Renal pelvis (tissue), 4 donors: ENCODE measurements around the gene TLL2. TPM values are rescaled to one million over a fixed set of nuclear protein-coding genes. Genes with fewer than 3 reads are reported as not detected.

Experiments used
- DNase-seq: peaks from one replicate; pipeline ENCODE4 v3.0.0-alpha.2; 2013
- polyA plus RNA-seq, 3 donors: library from polyadenylated mRNA; unstranded; fragments of 120-200 nt; gene quantifications; one replicate each; pipeline ENCODE4 v1.2.1, GENCODE V29; 2013; ENCODE audit not compliant: insufficient read length in 3 of 3

TLL2 gene
- polyA plus RNA-seq, 3 donors: 0.71 to 1.1 (median 1.1) TPM

DNA sequence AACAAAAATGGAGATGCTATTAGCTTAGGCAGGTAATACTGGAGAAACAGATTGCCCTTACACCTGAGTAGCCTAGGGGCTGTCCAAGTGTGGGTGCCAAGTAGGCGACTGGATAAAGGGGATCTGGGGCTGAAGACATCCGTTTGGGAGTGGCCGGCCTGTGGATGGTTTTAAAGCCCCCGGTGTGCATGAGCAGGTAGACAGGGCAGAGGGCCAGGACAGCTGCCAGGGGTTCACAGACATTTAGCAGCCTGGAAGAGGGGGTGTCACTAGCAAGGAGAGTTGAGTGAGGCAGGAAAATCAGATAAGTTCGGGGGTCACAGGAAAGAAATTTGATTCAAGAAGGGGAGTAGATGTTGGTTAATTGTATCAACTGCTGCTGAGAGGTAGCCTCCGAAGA lies 153.4 kb downstream of the TLL2 start:
- no peak for DNase-seq

DNA sequence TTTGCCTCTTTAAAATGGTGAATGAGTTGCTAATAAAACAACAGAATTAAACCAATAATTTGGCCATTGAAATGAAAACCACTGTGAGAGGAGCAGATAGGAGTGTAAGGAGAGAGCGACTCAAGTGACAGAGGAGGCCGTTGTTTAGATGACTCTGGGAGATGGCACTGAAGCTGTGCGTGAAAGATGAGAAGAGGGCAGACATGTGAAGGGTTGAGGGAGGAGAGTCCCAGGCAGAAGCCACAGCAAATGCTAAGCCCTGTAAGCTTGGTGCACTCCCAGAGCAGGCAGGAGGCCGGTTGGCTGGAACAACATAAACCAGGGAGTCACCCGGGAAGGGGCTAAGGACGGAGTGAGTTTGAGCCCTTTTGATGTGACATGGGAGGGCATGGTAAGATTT lies 154.1 kb downstream of the TLL2 start:
- no peak for DNase-seq

DNA sequence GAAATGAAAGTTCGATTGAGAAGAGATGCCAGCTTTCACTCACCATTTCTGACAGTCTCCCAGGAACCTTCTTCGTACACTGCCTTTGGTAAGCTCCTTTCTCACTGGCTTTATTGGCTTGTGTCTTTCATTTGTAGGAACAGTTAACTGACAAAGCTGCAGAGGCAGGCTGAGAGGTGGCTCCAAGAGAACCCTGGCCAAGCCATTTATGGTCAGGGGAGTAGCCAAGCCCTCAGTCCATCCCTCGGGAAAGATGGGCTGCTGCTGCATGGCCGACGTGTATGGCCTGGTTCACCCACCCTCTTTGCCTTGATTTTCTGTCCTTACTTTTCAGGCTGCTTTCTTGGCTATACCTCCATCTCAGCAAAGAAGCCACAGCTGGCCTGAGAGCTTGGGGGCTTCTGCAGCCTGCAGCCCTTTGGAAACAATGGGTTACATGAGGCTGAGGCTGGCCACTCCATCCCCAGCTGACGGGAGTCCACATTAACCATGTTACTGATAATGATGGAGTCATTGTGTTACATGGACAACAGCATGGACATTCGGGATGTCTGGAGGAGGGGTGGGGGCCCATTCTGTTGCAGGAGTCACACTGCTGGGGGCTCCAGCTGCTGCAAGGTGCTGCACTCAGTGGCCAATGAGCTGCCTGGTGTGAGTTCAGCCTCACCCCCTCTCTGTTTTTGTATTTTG lies 154.7 kb downstream of the TLL2 start, which contains the start of gene OPALIN:
TSS of gene OPALIN (minus strand) at position 152 of the 690 bp plus-strand sequence. CDS start at position 46, 106 bp downstream.
- no peak for DNase-seq

DNA sequence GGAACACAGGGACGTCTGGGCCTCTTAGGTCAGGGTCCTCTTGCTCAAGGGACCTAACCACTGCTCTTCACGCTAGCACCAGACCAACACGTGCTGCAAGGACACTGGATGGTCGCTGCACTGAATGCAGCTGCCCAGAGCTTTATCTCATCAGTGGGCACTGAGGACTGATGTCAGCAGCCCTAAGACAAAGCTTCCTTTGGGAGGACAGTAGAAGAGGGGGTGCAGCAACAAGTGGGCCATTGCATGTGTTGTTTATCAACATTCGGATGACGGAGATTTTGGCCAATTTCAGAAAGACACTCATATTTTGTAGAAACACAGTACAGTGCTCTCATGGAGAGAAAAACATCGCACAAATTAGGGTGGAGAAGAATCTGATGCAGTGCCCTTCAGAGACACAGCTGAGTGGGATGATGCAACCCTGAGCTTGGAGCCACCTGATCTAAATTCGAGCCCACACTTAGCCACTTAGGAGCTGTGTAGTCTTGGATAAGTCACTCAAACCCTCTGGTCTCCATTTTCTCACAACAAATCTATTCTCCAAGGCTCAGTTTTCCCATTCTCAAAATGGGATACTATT lies 156.6 kb downstream of the TLL2 start:
- no peak for DNase-seq

DNA sequence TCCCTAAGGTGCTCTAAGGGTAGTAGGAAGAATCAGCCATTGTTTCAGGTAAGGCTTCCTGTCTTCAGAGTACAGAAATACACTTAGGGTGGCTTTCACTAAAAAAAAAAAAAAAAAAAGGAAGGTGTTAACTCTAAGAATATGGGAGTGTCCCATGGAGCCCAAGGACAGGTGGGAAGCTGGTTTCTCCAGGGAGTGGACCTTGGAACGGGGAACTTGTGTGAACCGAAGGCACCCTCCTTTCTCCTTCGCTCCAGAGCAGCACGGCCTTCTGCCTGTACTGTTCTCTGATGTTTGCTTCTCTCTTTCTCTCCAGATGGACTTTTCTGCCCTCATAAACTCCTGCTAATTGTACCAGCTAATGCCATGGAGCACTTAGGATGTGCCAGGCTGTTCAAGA lies 161.1 kb downstream of the TLL2 start:
- DNase-seq: no peak

DNA sequence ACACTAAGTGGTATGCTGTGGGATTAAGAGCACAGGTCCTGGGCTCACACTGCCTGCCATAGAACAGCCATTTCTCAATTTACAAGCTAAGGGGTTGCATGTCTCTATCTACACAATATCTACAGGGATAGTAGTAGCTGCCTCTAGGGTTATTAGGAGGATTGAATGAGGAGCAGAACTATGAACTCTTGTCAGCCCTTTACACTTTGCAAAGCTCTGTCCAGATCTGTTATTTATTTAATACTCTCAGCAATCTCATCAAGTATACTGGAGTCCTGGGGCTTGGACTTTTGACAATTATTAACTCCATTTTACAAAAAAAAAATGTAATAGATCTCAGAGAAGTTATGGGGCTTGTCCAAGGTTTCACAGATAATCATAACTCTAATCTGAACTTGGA lies 161.7 kb downstream of the TLL2 start:
- DNase-seq: no peak

DNA sequence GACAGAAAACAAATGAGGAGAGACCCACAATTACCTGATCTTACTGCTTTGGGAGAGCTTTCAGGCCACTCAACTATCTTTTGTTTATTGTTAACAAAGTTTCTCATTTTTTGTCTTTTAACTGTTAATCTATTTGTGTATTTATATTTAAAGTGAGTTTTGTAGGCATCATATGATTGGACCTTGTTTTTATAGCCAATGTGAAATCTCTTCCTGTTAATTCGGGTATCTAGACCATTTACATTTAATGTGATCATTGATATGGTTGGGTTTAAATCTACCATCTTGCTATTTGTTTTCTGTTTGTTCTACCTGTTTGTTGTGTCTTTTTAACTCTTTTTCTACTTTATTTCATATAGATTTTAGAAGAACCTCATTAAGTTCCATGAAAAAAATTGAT lies 167.4 kb downstream of the TLL2 start:
- DNase-seq: no peak

DNA sequence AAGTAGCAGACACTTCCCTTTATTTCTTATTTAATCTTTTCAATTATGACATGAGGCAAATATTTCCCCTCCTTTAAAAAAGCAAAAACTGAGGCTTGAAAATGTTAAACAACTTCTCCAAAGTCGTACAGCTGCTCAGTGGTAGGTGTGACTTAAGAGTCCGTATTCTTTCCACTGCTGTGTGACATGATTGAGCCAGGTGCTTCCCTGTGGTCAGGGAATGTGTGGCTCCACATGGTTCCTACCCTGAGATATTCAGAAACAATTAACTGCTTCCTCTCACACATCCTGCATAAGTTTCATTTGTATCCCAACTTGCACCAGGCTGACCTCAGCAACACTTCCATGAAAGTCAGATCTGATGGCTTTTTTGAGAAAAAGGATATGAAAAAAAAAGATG lies 168.5 kb downstream of the TLL2 start:
- DNase-seq: no peak

DNA sequence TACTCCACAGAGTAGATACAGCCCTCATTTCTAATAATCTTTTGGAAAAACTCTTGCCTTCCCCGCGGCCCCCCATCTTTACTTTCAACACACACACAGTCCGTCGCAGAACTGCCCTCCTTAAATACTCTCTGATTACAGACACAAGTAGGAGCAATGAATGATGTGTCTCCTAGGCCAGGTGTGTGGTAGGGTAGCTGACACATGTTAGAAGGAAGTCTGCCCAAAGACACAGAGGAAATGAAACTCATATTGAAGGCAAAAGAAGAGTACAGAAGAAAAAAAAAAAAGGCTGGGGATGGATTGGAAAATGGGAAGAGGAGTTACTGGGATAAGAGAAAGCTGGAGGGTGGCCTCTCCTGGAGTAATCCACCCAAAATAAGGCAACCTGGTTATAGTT lies 169.5 kb downstream of the TLL2 start:
- no peak for DNase-seq

DNA sequence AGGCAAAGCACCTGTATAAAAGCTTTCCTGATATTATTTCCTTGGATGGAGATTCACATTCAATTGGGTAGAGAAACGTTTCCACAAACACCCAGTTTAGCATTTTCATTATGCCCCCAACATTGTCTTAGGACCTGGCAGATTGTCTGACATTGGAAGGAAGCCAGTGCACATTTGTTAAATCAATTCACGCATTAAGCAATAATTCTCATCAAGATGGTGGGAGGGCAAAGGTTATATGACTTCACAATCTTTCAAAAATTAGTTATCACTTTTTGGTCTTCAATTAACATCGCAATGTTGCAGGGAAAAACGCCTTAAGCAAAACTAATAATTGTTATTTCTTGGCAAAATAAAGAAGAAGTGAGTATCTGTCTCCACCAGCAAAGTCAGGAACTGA lies 171.3 kb downstream of the TLL2 start:
- no peak for DNase-seq

DNA sequence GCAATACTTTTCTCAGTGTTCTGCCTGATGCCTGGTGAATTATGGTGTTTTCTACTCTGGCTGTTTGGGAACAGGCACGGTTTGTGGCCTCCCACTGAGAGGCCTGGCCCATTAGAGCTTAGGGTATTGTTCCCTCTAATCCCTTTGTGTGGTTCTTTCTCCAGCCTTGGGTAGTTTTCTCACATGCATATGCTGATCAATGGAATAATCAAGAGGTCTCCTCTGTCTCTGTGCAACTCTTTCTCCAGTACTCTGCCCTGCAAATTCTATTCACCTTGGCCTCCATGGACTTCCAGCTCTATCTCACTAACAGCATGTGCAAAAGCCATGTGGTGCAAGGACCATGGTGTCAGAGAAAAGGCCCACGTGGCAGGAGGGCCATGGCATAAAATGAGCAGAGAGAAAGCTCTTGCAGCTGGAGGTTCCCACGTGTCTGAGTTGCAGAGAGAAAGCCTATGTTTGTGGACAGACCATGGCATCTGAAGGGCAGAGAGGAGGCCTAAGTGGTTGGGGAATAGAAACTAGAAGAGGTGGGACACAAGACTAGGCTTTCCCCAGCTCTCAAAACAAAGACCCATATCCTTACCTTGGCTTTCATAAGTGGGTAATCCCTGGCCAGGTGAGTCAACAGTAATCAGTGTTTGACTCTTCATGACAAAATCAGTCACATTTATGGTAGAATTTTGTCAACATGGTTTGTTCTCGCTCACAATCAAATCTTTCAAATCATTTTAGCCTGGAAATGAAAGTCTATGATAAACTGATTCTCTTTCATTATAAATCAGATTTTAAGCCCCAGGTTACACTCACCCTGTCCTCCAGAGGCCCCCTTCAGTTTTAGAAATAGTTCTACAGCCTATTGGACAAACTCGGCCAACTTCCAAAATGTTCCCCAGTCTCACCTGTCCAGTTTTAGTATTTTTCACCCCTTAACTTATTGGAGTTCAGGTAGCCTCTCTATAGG lies 172.2 kb downstream of the TLL2 start:
- no peak for DNase-seq

DNA sequence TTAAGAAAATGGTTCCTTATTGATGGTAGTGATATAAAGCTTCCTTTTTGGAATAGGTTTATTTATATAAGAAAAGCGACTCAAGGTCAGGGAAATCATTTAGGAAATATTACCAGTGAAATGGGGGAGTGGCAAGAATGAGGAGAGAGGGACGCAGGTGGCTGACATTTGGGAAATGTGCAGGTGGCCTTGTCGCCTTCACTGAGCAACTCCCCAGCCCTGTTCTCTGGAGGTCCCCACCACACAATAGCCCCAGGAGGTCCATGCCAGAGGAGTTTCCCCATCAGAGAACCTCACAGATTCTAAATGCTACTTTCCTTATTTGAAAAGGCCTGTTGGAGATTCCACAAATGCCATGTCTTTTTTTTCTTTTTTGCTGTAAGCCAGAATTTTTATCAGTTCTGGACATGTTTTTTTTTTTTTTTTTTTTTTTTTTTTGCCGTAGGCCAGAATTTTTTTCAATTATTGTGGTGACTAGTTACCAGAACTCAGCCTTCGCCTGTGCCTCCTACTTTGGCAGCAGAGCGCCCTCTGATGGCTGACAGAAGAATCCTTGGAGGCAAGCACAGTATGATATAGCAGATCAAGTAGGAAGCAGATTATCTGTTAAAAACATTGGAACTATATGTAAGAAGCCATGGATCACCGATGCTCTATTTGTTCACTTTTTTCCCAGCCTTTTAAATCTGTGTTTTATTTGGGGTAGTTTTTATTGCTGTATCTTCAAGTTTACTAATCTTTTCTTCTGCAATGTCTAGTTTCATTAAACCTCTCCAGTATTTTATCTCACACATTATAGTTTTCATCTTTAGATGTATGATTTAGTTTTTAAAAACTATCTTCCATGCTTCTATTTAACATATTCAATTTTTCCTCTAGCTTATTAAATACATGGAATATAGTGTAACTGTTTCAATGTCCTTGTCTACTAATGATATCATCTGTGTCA lies 173.5 kb downstream of the TLL2 start:
- peak; percentile 54 for DNase-seq

DNA sequence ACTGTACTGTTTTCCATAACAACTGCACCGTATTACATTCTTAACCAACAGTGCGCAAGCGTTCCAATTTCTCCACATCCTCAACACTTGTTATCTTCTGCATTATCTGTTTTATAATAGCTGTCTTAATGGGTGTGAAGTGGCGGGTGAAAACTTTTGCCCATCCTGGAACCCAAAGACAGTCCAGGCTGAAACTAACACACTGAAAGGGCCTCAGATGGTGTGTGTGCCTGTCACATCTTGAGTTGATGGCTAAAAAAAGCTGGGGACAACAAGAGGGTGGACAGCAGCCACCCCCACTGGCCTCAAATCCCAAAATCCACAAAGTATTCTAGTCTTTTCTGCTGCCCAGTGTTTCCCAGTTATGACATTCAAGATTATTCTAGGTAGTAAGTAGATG lies 174.3 kb downstream of the TLL2 start:
- no peak for DNase-seq

DNA sequence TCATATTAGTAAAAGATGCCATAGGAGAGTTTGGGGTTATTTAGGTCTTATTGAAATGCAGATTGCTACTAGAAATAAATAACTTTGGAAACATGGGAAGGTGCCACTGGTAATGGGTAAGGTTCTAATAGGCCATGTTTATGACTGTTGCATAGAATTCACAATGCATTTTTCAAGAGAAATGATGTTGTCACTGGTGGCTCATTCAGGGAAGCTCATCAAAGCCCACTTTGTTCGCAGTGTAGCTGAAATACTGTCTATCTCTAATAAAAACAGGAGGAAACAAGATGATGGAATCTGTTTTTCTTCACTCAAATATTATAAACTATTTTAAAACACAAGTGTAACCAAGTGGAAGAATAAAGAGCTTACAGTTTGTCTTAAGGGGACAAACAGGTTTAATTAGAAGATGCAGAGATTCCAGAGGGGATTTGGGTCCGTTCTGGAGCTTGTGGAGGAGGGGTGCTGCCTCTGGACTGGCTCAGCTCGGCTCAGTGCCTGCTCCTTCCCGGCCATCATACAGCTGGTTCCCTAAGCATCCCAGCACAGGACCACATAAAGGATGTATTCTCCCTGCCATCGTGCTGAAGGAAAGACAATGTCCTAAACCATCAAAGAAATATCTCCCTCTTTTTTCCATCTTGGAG lies 175.3 kb downstream of the TLL2 start:
- DNase-seq: no peak

DNA sequence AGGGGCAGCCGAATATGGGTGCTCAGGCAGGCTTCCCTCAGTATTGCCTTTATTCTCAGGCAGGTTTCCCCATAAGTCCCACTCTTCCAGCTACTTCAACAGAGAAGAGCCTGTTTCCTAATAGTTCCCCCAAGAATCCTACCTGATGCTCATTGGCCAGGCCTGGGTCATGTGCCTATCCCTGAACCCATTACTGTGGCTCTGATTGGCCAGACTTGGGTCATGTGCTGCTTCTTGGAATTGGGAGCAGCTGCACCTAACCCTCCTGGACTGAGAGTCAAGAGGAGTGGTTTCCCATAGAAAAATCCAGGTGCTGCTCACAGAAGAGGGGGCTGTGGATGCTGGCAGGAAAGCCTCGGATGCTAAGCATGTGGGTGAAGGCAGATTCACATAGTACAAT lies 176.6 kb downstream of the TLL2 start:
- DNase-seq: no peak

DNA sequence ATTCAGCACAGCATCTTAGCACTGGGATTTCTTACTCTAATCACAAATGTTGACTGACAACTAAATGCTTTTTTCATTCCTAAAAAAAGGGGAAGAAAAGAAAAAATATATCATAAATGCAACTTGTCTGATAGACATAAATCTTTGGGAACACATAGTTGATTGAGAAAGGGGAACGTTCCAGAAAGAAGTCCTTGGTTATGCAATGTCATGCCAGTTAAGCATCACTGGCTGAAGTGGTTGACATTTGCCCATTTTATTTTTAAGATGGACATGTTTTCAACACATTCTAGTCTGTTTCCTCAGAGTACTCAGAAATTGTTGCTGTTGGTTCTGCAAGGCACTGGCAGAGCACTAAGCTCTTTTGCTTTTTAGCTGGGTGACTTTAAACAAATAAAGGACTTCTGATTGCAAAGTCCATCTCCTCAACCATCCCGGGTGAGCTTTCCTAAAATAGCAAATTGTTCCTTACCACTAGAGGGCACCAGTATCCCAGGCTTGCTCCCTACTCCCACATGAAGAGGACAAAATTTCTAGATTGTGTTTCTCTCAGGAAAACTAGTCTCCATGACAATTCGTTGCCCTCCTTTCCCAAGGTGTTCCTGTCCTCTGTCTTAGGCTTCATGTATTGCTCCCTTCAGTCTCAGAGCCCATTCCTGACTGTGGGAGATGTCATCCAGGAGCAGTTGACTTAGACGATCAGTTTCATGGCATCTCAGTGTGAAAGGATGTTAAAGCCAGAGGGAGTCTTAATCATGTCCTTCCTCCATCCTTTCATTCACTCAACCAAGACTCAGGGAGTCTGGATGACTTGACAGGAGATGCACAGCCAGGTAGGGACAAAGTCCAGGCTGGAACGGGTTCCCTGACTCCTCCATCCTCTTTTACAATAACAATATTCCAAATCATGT lies 178.9 kb downstream of the TLL2 start:
- DNase-seq: peak; percentile 27

DNA sequence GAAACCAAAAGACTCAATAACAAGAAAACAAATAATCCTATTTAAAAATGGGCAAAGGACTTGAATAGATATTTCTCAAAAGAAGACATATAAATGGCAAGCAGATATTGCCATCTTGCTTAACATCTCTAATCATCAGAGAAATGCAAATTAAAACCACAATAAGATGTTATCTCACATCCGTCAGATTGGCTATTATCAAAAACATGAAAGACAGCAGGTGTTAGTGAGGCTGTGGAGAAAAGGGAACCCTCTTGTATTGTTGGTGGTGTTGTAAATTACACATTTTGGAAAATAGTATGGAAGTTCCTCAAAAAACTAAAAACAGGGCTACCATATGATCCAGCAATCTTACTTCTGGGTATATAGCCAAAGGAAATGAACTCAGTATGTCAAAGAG lies 180.6 kb downstream of the TLL2 start:
- no peak for DNase-seq

DNA sequence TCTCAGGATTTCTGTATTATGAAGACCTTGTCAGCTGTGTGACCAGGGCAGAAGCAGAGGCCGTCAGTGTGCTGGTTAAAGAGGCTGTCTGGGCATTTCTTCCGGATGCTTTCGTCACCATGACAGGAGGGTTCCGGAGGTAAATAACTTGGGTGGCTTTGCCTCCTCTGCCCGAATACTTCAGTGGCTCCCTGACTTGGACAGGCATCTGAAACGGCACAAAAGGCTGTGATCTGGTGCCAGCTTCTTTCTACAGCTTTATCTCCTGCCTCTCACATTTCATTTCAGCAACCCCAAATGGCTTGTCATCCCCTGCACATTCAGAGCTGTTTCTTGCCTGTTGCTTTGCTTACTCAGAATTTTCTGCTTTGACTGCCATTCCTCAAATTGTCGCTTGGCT lies 186.3 kb downstream of the TLL2 start:
- DNase-seq: no peak

DNA sequence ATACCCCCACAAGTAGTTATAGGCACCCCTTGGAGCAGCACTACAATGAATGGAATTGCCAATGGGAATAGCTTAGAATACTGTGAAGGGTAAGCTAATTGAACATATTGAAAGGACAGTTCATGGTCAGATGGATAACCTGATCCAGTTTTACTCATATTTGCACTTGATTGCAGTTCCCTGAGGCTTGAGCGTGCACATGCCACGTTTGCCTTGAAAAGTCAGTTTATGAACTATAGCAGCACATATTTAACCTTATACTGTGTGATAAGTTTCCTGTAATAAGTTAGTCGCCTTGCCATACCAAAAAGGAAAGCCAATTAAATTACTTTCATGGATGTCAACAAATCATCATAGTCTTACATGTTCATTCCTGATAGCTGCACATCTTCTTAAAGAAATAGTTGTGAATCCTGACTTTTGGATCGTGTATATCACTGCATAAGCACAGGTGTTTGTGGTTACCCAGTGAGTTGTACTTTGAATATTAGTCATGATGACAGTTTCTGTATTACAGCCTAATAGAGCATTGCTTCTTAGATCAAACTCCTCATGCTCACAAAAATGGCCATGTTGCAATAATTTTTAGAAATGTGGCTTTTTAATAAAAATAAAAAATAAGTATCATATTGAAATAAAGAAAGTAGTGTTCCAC lies 187.9 kb downstream of the TLL2 start:
- no peak for DNase-seq
